Measurements from ENCODE around the gene CA5A.

The CA5A gene

GRCh38 chr16:87853411-87854052, 82.8 kb downstream of the CA5A start:
- H3K4me1 Mint-ChIP-seq (ENCODE audit: low read depth) = peaks cover 30% of the 10 kb centered on the region
- no peaks in the 10 kb centered on the region for H3K27me3 Mint-ChIP-seq
- H3K36me3 Mint-ChIP-seq = peaks cover 2% of the 10 kb centered on the region
- H3K4me3 Mint-ChIP-seq = peak overlapping the region; percentile 63
- H3K9me3 Mint-ChIP-seq (ENCODE audit: low read depth) = no peaks in the 10 kb centered on the region
- H3K27ac Mint-ChIP-seq = peak overlapping the region; percentile 70

- peaks cover 2% of the 10 kb centered on the region for H3K36me3 Mint-ChIP-seq
- H3K9me3 Mint-ChIP-seq (ENCODE audit: low read depth) = no peaks in the 10 kb centered on the region
- H3K27me3 Mint-ChIP-seq = no peaks in the 10 kb centered on the region
- no peak overlapping the region for H3K27ac Mint-ChIP-seq
- no peak overlapping the region for H3K4me3 Mint-ChIP-seq
- peaks cover 18% of the 10 kb centered on the region for H3K4me1 Mint-ChIP-seq (ENCODE audit: low read depth)
Measured at GRCh38 chr16:87851601-87852000, 84.7 kb downstream of the CA5A start.

- H3K9me3 Mint-ChIP-seq (ENCODE audit: low read depth) = no peaks in the 10 kb centered on the region
- peaks cover 18% of the 10 kb centered on the region for H3K4me1 Mint-ChIP-seq (ENCODE audit: low read depth)
- H3K4me3 Mint-ChIP-seq = no peak overlapping the region
- no peaks in the 10 kb centered on the region for H3K27me3 Mint-ChIP-seq
- peaks cover 2% of the 10 kb centered on the region for H3K36me3 Mint-ChIP-seq
- peak overlapping the region; percentile 64 for H3K27ac Mint-ChIP-seq
Measured at GRCh38 chr16:87851141-87851587, 85.2 kb downstream of the CA5A start.

GRCh38 chr16:87850009-87851006, 86.0 kb downstream of the CA5A start:
- Mint-ChIP-seq H3K9me3 (ENCODE audit: low read depth) (no peaks in the 10 kb centered on the region), H3K4me1 (ENCODE audit: low read depth) (peaks cover 17% of the 10 kb centered on the region), H3K27me3 (no peaks in the 10 kb centered on the region), H3K36me3 (peaks cover 2% of the 10 kb centered on the region), H3K4me3 (no peak overlapping the region), H3K27ac (peak overlapping the region; percentile 41)

- no peak overlapping the region for H3K4me3 Mint-ChIP-seq
- peak overlapping the region; percentile 41 for H3K27ac Mint-ChIP-seq
- H3K4me1 Mint-ChIP-seq (ENCODE audit: low read depth) = peaks cover 18% of the 10 kb centered on the region
- H3K36me3 Mint-ChIP-seq = peaks cover 2% of the 10 kb centered on the region
- no peaks in the 10 kb centered on the region for H3K27me3 Mint-ChIP-seq
- H3K9me3 Mint-ChIP-seq (ENCODE audit: low read depth) = no peaks in the 10 kb centered on the region
Measured at GRCh38 chr16:87849419-87850008, 86.8 kb downstream of the CA5A start.

- no peak overlapping the region for H3K4me3 Mint-ChIP-seq
- H3K27me3 Mint-ChIP-seq = no peaks in the 10 kb centered on the region
- no peaks in the 10 kb centered on the region for H3K36me3 Mint-ChIP-seq
- H3K27ac Mint-ChIP-seq = no peak overlapping the region
- no peaks in the 10 kb centered on the region for H3K9me3 Mint-ChIP-seq (ENCODE audit: low read depth)
- H3K4me1 Mint-ChIP-seq (ENCODE audit: low read depth) = peaks cover 17% of the 10 kb centered on the region
Measured at GRCh38 chr16:87848676-87849345, 87.5 kb downstream of the CA5A start.

- Mint-ChIP-seq H3K36me3 (no peaks in the 10 kb centered on the region), H3K27ac (no peak overlapping the region), H3K4me1 (ENCODE audit: low read depth) (peaks cover 19% of the 10 kb centered on the region), H3K27me3 (no peaks in the 10 kb centered on the region), H3K4me3 (no peak overlapping the region), H3K9me3 (ENCODE audit: low read depth) (no peaks in the 10 kb centered on the region)
Measured at GRCh38 chr16:87847785-87848675, 88.3 kb downstream of the CA5A start.

- no peak overlapping the region for H3K4me3 Mint-ChIP-seq
- H3K4me1 Mint-ChIP-seq (ENCODE audit: low read depth) = peaks cover 14% of the 10 kb centered on the region
- H3K36me3 Mint-ChIP-seq = no peaks in the 10 kb centered on the region
- no peaks in the 10 kb centered on the region for H3K9me3 Mint-ChIP-seq (ENCODE audit: low read depth)
- H3K27ac Mint-ChIP-seq = no peak overlapping the region
- H3K27me3 Mint-ChIP-seq = no peaks in the 10 kb centered on the region
Measured at GRCh38 chr16:87847467-87847784, 88.9 kb downstream of the CA5A start.

GRCh38 chr16:87846705-87847466, 89.4 kb downstream of the CA5A start:
- no peaks in the 10 kb centered on the region for H3K36me3 Mint-ChIP-seq
- no peaks in the 10 kb centered on the region for H3K27me3 Mint-ChIP-seq
- peaks cover 14% of the 10 kb centered on the region for H3K4me1 Mint-ChIP-seq (ENCODE audit: low read depth)
- no peak overlapping the region for H3K27ac Mint-ChIP-seq
- no peak overlapping the region for H3K4me3 Mint-ChIP-seq
- H3K9me3 Mint-ChIP-seq (ENCODE audit: low read depth) = no peaks in the 10 kb centered on the region

GRCh38 chr16:87845807-87846619, 90.3 kb downstream of the CA5A start:
- H3K4me3 Mint-ChIP-seq = no peak overlapping the region

GRCh38 chr16:87845213-87845612, 91.1 kb downstream of the CA5A start:
- Mint-ChIP-seq H3K9me3 (ENCODE audit: low read depth) (no peaks in the 10 kb centered on the region), H3K4me1 (ENCODE audit: low read depth) (peaks cover 9% of the 10 kb centered on the region), H3K27me3 (no peaks in the 10 kb centered on the region), H3K27ac (no peak overlapping the region), H3K36me3 (no peaks in the 10 kb centered on the region), H3K4me3 (no peak overlapping the region)

More at GRCh38 chr16:87845807-87846619, 90.3 kb downstream of the CA5A start:
- Mint-ChIP-seq H3K27ac (peak overlapping the region; percentile 10), H3K27me3 (no peaks in the 10 kb centered on the region), H3K4me1 (ENCODE audit: low read depth) (peaks cover 11% of the 10 kb centered on the region), H3K9me3 (ENCODE audit: low read depth) (no peaks in the 10 kb centered on the region), H3K36me3 (no peaks in the 10 kb centered on the region)

- H3K27ac Mint-ChIP-seq = no peak overlapping the region
- H3K4me1 Mint-ChIP-seq (ENCODE audit: low read depth) = peaks cover 9% of the 10 kb centered on the region
- no peaks in the 10 kb centered on the region for H3K36me3 Mint-ChIP-seq
- no peaks in the 10 kb centered on the region for H3K27me3 Mint-ChIP-seq
- H3K4me3 Mint-ChIP-seq = no peak overlapping the region
- H3K9me3 Mint-ChIP-seq (ENCODE audit: low read depth) = no peaks in the 10 kb centered on the region
Measured at GRCh38 chr16:87844809-87845208, 91.5 kb downstream of the CA5A start.
